PC-9 (cell line): ENCODE data around the gene METTL8.

ENCODE experiments used
- EZH2 ChIP-seq: fragments of 200-600 bp; sonication (generic); IDR thresholded peaks from 2 replicates; pipeline ENCODE4 v1.8.0; 2017; ENCODE audit warnings: antibody characterized with exemption, low read depth
- TF ChIP-seq, protein P1 (sequence below): fragments of 200-600 bp; sonication (generic); conservative IDR thresholded peaks from 2 replicates; pipeline ENCODE4 v1.6.1; 2017; ENCODE audit warnings: mixed run types, antibody characterized with exemption, mild to moderate bottlenecking, moderate library complexity

DNA sequence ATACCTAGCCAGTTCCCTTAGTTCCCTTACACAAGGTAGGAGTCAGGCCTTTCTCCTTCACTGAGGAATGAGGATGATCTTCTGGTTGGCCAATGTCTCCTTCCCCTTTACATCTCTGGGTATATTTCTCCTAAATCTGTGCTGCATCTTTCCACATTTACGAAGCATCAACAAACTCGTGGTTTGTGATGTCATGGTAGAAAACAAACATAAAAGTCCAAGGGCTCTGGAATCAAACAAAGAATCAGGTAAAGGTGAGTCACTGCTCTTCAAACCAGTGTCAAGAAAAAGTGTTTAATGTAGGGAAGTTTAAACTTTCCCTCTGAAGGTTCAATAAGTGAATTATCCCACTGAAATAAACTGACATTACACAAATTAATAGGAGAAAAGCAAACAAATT is 122.9 kb downstream of the METTL8 start:
- TF ChIP-seq, protein P1, sequence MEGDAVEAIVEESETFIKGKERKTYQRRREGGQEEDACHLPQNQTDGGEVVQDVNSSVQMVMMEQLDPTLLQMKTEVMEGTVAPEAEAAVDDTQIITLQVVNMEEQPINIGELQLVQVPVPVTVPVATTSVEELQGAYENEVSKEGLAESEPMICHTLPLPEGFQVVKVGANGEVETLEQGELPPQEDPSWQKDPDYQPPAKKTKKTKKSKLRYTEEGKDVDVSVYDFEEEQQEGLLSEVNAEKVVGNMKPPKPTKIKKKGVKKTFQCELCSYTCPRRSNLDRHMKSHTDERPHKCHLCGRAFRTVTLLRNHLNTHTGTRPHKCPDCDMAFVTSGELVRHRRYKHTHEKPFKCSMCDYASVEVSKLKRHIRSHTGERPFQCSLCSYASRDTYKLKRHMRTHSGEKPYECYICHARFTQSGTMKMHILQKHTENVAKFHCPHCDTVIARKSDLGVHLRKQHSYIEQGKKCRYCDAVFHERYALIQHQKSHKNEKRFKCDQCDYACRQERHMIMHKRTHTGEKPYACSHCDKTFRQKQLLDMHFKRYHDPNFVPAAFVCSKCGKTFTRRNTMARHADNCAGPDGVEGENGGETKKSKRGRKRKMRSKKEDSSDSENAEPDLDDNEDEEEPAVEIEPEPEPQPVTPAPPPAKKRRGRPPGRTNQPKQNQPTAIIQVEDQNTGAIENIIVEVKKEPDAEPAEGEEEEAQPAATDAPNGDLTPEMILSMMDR, result no peak
- no peak for TF ChIP-seq EZH2
